Left cardiac atrium (tissue), 4 donors: ENCODE results near the gene KLK10. TPM values are rescaled to one million over a fixed set of nuclear protein-coding genes. Genes with fewer than 3 reads are reported as not detected.
"Not testable (repeated sequence)": the region's sequence is repeated elsewhere in the genome, so short reads cannot be mapped to it uniquely, and the experiment has no call there.

Source experiments
- ATAC-seq, 2 donors: fragments of 200-7000 bp; cut with Tn5 transposase; one replicate each; pipeline ENCODE4 v1.9.1; 2020; ENCODE audit warnings: mild to moderate bottlenecking in 2 of 2, moderate library complexity in 2 of 2
- DNase-seq: peaks from one replicate; pipeline ENCODE4 v3.0.0-alpha.2; 2020
- intact Hi-C, 2 donors: fragments of 100-400 bp; cut with DNase I; formaldehyde crosslinking; loops; one replicate each; pipeline versions ENCODE4 v1.14.1 to v1.15.1; 2022 to 2023
- total RNA-seq, 2 donors: library from RNA; stranded (reverse); fragmentation: NEBNext Ultra II Directional; extraction: Animal tissue kit (Norgen Biotek cat#: 25700); gene quantifications; one replicate each; pipeline ENCODE4 v1.2.1, GENCODE V29; 2021
- donor health status: DM: no; HTN: yes; CAD: no.
- donor health status: DM: no; HTN: yes; CAD: no; lungs with severe emphysema.
- donor health status: DM: yes; HTN: yes; CAD: no.
- donor health status: Dilated cardiomyopathy.

Gene KLK10
- total RNA-seq, 2 donors from 2014 or later: 0.26 to 0.32 TPM

GRCh38 chr19:51007488-51007887 lies 12.0 kb downstream of the KLK10 start:
- ATAC-seq (no peak), DNase-seq (no peak)
- intact Hi-C loops: no loop called here

- intact Hi-C loops: no loop called here
- DNase-seq (no peak), ATAC-seq (no peak)
Observed at GRCh38 chr19:51006406-51006805, 13.1 kb downstream of the KLK10 start.

- DNase-seq: no peak
- no peak for ATAC-seq
- intact Hi-C loops: no loop called here
Observed at GRCh38 chr19:51005248-51005647, 14.3 kb downstream of the KLK10 start.

- intact Hi-C loops: no loop called here
- DNase-seq (no peak), ATAC-seq (no peak)
Observed at GRCh38 chr19:51003316-51003715, 16.2 kb downstream of the KLK10 start.

- ATAC-seq: peak; percentile 30 to 84
- DNase-seq: peak; percentile 37
- intact Hi-C loops: no loop called here
Observed at GRCh38 chr19:51002542-51003311, 16.8 kb downstream of the KLK10 start.

- ATAC-seq (peak in 1 of 2 donors; percentile 16), DNase-seq (no peak)
- intact Hi-C loops: no loop called here
Observed at GRCh38 chr19:51002089-51002532, 17.4 kb downstream of the KLK10 start.

- DNase-seq (no peak), ATAC-seq (peak in 1 of 2 donors; percentile 83)
- intact Hi-C loops: no loop called here
Observed at GRCh38 chr19:51001515-51001914, 18.0 kb downstream of the KLK10 start, which contains the start of gene KLK8. Gene KLK8 (minus strand): TSS chr19:51001604. CDS start chr19:51001167, 437 bp downstream.

GRCh38 chr19:51000981-51001380 lies 18.5 kb downstream of the KLK10 start:
- ATAC-seq (no peak), DNase-seq (no peak)
- intact Hi-C loops: no loop called here

- DNase-seq (no peak), ATAC-seq (no peak)
- intact Hi-C loops: no loop called here
Observed at GRCh38 chr19:51000426-51000825, 19.1 kb downstream of the KLK10 start.

- intact Hi-C loops: no loop called here
- DNase-seq (no peak), ATAC-seq (no peak)
Observed at GRCh38 chr19:50998686-50999085, 20.8 kb downstream of the KLK10 start.

- no peak for ATAC-seq
- no peak for DNase-seq
- intact Hi-C loops: no loop called here
Observed at GRCh38 chr19:50998061-50998460, 21.4 kb downstream of the KLK10 start.

- ATAC-seq: no peak
- intact Hi-C loops: no loop called here
Observed at GRCh38 chr19:50994129-50994528, 25.4 kb downstream of the KLK10 start.

GRCh38 chr19:50992666-50993035 lies 26.9 kb downstream of the KLK10 start:
- intact Hi-C loops: no loop called here
- ATAC-seq: no peak
- DNase-seq: no peak

More at GRCh38 chr19:50994129-50994528, 25.4 kb downstream of the KLK10 start:
- DNase-seq: no peak

- DNase-seq, ATAC-seq, intact Hi-C loops: not testable (repeated sequence)
Observed at GRCh38 chr19:50984416-50984815, 35.1 kb downstream of the KLK10 start.

- ATAC-seq (peak in 1 of 2 donors; percentile 69), DNase-seq (no peak)
- intact Hi-C loops: no loop called here
Observed at GRCh38 chr19:50983625-50984292, 35.8 kb downstream of the KLK10 start, which contains the start of gene KLK7. Gene KLK7 (minus strand): TSS chr19:50983917. CDS start chr19:50982399, 1,518 bp downstream.

- DNase-seq (no peak), ATAC-seq (no peak)
- intact Hi-C loops: no loop called here
Observed at GRCh38 chr19:50982186-50982585, 37.3 kb downstream of the KLK10 start.

- DNase-seq (no peak), ATAC-seq (no peak)
- intact Hi-C loops: no loop called here
Observed at GRCh38 chr19:50981587-50982146, 37.8 kb downstream of the KLK10 start.

GRCh38 chr19:50980208-50980607 lies 39.3 kb downstream of the KLK10 start:
- intact Hi-C loops: no loop called here
- ATAC-seq (no peak), DNase-seq (no peak)

- ATAC-seq: no peak
- intact Hi-C loops: no loop called here
- no peak for DNase-seq
Observed at GRCh38 chr19:50979758-50980157, 39.8 kb downstream of the KLK10 start.

- intact Hi-C loops: no loop called here
- ATAC-seq: peak in 1 of 2 donors; percentile 30
- DNase-seq: no peak
Observed at GRCh38 chr19:50978772-50979390, 40.6 kb downstream of the KLK10 start.
